Glomerular endothelial cell (primary cell): ENCODE results near the gene RSRC1. TPM values are rescaled to one million over a fixed set of nuclear protein-coding genes. Genes with fewer than 3 reads are reported as not detected.
"Not testable (repeated sequence)": the region's sequence is repeated elsewhere in the genome, so short reads cannot be mapped to it uniquely, and the experiment has no call there.

Experiments used
- DNase-seq: peaks from one replicate; pipeline ENCODE4 v3.0.0-alpha.2; 2011; ENCODE audit warnings: low read depth, low spot score; ENCODE audit errors: extremely low read depth
- total RNA-seq: library from RNA; depleted of rRNA; stranded (reverse); fragments of >200 nt; gene quantifications from 2 replicates; pipeline ENCODE4 v1.2.3, GENCODE V29; 2015

The RSRC1 gene
- total RNA-seq, 1 donor from 2014 or later: 26.9 TPM

DNA sequence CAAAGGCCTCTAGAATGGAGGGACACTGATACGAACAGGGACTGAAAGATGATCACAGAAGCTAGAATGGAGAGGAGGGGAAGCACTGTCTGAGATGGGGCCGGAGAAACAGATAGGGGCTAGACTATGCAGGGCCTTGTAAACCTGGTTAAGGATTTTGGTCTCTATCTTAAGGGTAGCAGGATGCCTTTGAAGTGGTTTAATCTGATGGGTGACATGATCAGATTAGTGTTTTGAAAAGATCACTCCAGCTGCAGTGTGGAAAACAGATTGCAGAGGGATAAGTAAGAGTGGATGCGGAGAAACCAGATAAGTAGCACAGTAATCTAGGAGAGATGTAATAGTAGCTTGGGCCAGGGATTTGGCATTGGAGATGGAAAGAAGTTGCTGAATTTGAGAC is 108.1 kb downstream of the RSRC1 start:
- DNase-seq: no peak

DNA sequence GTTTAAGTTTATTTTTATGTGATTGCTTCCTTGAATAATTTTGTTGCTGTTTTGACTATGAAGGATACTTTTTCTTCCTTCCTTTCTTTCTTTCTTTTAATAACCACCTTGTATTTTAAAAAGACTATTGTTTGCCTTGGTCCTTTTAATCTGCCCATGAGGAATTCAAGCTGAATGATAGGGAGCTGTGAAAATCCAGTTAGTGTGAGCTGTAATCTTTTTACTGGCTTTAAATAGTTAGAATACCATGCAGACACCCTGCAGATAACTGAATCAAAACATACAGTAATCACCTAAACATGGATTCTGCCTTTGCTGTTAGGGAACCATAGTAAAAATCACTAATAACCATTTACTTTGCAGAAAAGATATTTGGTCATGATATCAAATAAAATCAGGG is 110.7 kb downstream of the RSRC1 start:
- DNase-seq: no peak

DNA sequence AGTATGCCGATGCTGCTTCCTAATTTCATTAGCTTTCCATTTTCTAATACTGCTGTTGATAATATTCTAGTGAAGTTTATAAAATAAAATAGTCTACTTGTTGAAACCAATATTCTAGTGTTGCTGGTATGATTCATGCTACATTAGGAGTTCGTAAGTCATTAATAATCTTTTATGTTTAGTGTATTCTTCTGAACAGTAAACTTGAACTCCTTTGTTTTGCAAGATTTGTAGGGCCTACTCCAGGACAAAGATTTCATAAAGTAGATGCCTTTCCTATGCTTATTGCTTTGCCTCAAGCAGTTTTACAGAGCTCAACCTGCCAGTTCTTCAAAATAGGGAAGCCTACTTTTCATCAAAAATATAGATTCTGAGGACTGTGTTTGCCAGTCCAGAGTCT is 111.5 kb downstream of the RSRC1 start:
- no peak for DNase-seq

DNA sequence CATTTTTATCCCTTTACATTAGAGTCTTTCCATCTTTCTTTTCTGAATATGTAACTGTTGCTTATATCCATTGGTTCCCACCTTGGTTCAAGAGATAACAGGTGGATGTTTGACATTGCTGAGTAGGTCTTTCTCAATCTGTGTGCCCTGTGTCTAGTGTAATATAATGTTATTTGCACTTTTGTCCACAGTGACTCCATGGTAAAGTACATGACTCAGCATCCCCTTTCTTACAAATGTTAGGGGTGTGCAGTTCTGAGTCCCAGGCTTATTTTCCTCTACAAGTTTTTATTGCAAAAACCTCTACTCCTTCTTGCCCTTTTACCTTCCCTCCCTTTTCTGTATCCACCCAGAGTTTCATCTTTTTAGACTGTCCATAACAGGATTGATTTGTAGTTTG is 116.5 kb downstream of the RSRC1 start:
- DNase-seq: no peak

DNA sequence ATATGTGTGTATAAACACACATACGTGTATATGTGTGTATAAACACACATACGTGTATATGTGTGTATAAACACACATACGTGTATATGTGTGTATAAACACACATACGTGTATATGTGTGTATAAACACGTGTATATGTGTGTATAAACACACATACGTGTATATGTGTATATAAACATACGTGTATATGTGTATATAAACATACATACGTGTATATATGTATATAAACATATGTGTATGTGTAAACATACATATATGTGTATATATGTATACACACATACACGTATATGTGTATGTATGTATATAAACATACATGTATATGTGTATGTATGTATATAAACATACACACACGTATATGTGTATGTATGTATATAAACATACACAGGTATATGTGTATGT is 119.1 kb downstream of the RSRC1 start:
- not testable (repeated sequence) for DNase-seq

DNA sequence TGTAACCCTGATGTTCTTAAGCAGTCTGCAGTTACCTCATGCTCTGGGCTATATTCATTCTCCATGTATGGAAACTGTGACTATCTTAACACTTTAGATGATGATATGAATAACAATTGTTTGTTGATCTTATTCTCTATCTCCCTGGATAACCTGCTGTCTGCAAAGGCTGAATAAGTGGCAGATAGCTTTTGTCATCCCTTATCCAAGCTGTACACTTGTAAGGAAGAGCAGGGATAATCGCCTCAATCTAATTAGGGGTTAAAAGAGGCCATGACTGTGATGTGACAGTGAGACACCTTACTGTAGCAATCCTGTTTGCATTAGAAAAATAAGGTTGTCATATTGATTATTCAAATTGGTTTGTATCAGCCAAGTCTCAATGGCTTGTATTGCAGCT is 123.9 kb downstream of the RSRC1 start:
- DNase-seq: no peak

DNA sequence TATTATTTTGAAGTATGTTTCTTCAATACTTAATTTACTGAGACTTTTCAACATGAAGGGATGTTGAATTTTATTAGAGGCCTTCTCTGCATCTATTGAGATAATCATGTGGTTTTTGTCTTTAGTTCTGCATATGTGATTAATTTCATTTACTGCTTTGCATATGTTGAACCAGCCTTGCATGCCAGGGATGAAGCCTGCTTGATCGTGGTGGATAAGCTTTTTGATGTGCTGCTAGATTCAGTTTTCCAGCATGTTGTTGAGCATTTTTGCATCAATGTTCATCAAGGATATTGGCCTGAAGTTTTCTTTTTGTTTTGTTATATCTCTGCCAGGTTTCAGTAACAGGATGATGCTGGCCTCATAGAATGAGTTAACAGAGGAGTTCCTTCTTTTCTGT is 134.4 kb downstream of the RSRC1 start:
- DNase-seq: no peak

DNA sequence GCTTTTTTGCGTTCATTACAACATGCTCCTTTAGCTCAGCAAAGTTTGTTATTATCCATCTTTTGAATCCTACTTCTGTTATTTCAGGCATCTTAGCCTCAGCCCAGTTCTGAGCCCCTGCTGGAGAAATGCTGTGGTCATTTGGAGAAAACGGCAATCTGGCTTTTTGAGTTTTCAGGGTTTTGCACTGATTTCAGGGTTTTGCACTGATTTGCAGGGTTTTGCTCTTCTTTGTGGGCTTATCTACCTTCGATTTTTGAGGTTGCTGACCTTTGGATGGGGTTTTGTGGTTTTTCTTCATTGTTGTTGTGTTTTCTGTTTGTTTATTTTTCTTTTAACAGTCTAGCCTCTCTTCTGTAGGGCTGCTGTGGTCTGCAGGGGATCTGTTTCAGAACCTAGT is 137.4 kb downstream of the RSRC1 start:
- DNase-seq: no peak

DNA sequence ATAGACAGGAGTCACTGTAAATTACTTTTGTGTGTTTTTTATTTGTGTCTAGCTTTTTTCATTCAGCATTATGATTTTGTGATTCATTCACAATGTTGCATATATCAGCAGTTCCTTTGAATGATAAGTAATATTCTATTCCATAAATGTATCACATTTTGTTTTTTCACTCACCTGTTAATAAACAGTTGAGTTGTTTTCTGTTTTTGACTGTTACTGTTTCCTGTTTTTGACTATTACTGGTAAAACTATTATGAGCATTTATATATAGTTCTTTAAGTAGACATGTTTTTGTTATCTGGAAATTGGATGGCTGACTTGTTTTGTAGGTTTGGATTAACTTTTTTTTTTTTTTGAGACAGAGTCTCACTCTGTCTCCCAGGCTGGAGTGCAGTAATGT is 138.4 kb downstream of the RSRC1 start:
- no peak for DNase-seq

DNA sequence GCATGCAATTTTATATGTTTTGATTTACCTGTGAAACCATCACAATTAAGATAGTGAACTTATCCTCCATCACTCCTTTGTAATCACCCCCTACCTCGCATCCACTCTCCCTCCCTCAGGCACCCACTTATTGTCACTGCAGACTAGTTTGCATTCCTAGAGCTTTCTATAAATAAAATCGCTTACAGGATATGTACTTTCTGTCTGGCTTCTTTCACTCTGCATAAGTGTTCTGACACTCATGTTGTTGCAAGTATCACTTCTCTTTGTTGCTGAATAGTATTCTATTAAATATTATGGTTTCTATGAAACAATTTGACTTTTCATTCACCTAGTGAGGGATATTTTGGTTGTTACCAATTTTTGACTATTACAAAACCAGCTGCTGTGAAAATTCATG is 139.3 kb downstream of the RSRC1 start:
- no peak for DNase-seq

DNA sequence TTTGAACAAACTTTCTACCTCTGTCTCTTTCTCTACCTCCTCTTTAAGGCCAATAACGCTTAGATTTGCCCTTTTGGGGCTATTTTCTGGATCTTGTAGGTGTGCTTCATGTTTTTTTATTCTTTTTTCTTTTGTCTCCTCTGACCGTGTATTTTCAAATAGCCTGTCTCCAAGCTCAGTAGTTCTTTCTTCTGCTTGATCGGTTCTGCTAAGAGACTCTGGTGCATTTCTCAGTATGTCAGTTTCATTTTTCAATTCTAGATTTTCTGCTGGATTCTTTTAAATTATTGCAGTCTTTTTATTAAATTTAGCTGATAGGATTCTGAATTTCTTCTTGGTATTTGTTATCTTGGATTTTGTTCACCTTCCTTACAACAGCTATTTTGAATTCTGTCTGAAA is 148.7 kb downstream of the RSRC1 start:
- DNase-seq: no peak

DNA sequence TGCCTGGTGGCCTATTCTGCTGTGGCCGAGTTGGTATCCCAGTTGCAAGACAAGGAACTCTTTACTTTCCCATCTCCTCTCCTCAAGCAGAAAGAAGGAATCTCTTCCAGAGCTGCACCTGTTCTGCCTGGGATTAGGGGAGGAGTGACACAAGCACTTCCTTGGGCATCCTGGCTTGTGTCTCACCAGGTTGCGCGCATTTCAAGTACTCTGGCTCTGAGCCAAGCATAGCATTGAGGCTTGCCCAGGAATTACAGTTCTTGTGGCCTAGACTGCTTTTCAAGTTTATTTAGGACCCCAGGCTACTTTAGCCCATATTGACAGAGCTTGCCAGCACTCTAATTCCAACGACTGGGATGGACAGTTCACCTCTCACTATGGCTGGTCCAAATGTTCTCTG is 150.5 kb downstream of the RSRC1 start:
- no peak for DNase-seq

DNA sequence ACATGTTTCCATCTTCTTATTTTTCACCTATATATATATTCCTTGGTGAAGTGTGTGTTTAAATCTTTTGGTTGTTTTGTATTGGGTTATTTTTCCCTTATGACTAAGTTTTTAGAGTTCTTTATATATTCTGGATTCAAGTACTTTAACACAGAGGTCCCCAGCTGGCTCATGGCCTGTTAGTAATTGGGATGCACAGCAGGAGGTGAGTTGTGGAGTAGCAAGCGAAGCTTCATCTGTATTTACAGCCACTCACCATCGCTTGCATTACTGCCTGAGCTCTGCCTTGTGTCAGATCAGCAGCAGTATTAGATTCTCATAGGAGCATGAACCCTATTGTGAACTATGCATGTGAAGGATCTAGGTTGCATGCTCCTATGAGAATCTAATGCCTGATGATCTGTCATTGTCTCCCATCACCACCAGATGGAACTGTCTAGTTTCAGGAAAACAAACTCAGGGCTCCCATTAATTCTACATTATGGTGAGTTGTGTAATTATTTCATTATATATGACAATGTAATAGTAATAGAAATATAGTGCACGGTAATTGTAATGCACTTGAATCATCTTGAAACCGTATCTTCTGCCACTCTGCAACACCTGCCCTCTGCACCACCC is 151.6 kb downstream of the RSRC1 start:
- no peak for DNase-seq

DNA sequence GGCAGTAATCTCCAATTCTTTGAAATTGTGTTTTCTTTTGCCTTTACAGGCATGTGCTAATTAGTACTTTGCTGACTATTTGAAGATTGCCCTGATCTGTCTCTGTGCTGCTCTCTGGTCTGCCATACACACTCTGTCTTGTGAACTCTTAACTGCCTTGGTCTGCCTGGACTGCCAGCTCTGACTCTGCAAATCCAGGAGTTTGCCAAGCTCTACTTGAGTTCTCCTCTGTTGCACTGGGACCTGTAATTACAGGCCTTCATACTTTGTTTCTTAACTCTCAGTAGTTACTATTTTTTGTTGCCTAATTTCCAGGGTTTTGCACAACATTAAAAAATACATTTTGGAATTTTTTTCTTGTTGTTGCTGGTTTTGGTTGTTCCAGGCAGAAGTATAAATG is 155.0 kb downstream of the RSRC1 start:
- DNase-seq: no peak

DNA sequence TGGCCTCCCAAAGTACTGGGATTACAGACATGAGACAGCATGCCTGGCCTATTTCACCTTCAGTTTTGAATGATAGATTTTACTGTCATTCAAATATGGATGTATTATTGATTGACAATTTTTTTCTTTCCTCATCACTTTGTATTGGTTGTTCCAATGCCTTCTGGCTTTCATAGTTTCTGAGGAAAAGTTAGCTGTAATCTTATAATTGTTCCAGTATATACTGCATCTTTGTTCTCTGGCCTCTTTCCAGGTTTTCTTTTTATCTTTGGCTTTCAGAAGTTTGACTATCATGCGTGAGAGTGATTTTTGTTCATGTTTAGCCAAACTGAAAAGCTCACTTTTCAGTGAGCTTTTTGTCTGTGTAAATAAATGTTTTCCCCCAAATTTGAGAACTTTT is 157.1 kb downstream of the RSRC1 start:
- DNase-seq: no peak

DNA sequence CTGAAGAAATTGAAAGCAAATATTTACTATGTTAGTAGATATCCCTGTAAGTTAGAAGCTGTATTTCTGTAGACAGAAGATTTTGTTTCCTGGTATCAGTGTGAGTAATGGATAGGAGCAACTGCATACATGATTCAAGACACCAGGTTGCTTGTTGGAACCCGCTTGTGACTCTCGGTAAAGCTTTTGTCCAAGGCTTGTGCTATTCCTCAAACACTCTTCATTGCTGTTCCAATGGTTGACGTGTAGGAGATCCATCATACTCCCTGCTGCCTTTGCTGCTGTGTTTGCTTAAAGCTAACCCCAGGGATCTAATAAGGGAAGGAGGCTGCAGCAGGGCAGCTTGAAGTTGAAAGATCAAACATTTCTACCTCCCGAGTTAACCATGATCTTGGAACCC is 160.1 kb downstream of the RSRC1 start:
- no peak for DNase-seq

DNA sequence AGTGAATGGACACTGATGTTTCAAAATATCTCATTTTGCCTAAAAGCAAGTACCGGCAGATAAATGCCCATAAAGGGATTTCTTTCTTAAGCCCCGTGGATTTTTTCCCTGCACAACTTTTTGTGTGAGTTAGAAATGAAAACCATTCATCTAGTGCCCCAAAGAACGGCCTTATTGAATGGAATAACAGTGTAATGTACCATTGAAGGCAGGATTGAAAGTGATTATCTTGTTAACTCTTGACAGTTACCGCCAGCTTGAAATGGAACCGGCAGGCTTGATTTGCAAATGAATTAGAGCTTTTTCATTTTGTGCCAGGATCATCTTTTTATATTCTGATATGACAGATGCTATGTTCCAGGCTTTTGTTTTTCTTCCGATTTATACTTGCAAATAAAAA is 162.2 kb downstream of the RSRC1 start:
- no peak for DNase-seq

DNA sequence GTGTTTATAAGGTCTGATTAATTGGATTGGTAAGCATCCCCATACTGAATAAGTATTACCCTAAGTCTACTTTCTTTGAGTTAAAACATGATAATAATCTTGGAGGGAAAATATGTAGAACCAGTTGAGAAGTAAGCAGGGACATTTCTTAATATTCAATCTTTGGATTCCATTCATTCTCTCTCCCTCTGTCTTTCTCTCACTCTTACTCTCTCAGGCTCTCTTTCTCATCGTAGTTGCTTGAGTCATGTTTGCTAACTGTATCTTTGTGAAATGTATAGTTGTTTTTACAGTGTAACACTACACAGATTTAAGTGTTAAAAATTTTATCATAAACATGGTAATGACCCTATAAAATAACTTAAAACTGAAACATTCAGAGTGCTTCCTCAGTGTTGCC is 163.8 kb downstream of the RSRC1 start:
- DNase-seq: no peak

DNA sequence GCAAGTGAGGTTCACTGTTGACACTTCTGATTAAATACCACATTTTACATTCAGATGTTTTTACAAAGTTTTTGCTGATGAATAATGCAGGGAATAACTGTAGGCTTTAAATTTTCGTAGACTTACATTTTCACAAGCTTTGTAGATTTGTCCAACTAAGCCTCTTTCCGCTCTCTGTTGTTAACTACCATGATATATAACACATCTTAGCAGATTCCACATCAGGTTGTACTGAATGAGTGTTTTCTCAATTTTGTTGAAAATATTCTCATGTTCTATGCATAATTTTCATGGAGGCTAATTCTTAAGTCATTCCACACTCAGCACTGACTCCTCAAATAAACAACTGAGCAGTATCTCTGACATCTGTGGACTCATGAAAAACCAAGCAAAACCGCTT is 168.3 kb downstream of the RSRC1 start:
- DNase-seq: no peak

DNA sequence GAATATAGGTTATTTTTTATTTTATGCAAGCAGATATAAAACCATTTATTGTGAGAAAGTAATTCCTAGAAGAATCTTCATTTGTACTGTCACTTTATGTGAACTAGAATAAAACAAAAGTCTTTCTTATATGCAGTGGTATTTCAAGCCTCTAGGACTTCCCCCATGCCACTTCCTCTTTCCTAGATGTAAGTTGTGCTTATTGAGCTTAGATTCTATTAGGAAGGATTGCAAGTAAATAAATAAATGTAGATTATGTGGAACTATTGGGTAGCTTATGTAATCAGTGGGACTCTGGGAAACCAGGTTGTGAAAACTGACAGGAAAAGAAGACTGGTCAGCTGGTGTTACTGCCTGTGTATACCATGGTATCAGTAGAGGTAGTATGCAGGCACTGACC is 169.7 kb downstream of the RSRC1 start:
- DNase-seq: no peak

DNA sequence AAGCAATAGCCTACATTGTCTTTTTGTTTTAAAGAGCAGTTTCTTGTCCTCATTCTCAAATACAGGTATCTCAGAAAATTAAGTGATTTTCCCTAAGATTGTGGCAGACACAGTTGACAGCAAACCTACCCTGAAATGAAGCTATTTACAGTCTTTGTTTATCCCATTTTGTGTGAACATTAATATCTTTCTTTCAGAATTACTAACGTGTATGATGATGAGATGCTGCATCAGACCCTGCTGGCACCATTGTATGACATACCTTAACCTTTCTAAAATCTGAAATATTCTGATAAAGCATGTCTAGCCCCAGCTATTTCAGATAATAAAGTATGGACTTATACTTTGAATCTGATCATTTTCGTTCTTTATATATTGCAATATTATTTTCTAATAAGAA is 185.9 kb downstream of the RSRC1 start:
- no peak for DNase-seq

DNA sequence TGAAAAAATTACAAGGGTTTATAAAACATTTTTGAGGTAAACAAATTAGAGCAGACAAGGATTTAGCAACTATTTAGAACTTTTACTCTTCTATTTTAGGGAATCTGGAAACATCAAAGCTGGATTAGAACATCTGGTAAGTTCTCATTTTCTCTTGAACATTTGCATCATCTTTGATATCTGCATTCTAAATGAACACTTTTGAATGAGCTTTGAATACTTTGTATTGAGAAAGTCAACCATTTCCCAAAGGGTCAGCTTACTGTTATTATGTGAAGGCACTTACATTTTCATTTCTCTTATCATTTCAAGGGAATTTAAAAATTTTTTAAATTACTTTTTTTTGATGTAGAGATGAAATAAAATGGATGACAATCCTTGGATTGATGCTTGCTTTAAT is 188.1 kb downstream of the RSRC1 start:
- no peak for DNase-seq

DNA sequence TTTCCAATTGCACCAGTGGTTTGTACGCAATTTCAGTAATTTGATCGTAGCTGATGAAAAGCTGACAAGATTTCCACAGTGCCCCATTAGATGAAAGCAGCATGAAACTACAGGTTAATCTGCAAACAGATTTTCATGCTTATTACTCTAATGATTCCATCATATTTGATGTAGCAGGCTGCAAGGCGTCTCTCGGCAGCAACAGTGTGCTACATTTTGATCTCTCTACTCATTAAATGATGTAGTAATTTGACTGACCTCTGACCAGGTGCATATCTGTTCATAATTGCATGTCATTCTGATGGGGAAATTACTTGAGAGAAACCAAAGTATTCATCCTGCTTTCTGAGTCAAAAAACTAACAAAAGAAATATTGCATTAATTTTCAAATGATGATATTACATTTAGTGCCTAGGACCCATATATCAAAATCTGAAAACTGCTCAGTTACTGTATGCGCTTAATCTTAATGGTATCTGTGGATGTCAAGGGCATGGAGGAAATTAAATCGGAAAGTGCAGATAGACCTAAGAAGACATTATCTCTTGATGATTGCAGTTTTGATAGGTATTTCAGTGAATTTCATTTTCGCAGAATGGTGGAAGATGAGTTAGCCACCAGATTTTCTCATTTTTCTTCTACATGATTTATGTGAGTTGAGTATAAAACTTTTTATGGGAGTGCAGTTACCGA is 198.5 kb downstream of the RSRC1 start:
- no peak for DNase-seq
